Measurements from ENCODE around the gene KRTAP2-1.
A peak's percentile ranks its signal among the peaks of the same experiment; 100 is the strongest.
"Not testable (repeated sequence)": the region's sequence is repeated elsewhere in the genome, so short reads cannot be mapped to it uniquely, and the experiment has no call there.

KRTAP2-1 gene

DNA sequence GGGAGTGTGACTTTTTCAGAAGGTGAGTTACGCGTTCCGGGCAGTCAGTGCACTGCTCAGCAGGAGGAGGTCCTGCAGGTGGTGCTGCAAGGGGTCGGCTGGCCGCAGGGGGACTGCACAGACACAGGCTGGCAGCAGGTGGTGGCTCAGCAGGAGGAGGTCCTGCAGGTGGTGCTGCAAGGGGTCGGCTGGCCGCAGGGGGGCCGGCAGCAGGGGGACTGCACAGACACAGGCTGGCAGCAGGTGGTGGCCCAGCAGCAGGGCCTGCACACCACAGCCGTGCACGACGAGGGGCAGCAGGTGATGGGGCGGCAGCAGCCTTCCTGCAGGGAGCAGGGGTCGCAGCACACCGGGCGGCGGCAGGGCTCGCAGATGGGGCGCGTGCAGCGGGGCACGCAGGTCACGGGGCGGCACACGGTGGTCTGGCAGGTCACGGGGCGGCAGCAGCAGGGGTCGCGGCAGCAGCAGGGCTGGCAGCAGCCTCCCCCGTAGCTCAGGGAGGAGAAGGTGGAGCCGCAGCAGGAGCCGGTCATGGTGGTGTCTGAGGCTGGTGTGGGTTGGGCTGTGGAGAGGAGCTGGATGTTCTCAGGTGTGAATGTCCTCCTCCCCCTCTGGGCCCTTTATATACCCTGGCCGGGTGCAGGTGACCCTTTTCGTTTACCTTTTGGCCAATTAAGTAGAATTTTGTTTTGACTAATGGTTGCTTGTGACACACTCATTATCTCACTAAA lies at the start of gene KRTAP2-1:
Gene KRTAP2-1, minus strand, starts transcription at position 582 of the 731 bp plus-strand sequence. Its CDS starts 49 bp downstream, at position 533.
- DNase-seq, result not testable (repeated sequence)

- no peak for DNase-seq
Observed at GRCh38 chr17:41096055-41096454, 48.9 kb upstream of the KRTAP2-1 start.

DNA sequence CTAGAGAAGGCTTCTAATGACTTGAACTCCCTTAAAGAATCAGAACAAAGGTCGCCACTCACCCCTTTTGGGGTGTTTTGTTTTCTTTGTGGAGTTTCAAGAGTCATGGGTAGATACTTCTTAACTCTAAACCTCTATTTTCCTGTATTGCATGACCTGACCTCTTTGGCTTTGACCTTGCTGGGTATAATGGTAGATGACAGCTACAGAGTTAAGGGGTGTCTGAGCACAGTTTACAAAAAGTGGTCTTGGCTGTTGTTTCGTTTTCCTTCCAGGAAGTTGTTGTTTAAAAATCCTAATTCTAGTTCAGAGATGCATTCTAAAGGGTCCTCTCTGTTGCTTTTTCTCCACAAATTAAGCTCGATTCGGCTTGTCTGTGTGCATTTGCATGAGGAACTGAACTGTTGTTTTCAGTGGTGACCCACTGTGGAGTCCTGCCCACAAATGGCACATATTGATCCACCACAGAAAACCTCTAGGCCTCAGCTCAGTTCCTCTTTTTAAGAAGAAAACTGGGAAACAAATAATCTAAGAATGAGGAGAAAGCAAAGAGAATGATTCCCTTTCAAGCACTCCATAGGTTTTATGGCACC lies 41.7 kb upstream of the KRTAP2-1 start:
- not testable (repeated sequence) for DNase-seq

DNA sequence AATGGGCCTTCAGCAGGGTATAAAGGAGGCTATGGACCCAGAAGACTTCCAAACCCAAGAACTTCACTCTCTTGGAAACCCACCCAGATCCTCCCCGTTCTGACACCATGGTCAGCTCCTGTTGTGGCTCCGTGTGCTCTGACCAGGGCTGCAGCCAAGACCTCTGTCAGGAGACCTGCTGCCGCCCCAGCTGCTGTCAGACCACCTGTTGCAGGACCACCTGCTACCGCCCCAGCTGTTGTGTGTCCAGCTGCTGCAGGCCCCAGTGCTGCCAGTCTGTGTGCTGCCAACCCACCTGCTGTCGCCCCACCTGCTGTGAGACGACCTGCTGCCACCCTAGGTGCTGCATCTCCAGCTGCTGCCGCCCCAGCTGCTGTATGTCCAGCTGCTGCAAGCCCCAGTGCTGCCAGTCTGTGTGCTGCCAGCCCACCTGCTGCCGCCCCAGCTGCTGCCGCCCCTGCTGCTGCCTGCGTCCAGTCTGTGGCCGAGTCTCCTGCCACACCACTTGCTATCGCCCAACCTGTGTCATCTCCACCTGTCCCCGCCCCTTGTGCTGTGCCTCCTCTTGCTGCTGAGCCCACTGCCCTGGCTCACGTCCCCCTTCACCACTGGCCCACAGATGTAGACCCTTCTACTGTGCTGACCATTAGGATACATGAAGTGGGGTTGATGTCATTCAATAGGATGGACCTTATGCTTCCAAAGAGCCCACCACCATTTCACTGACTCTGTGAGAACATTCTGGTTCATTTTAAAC lies 37.2 kb upstream of the KRTAP2-1 start, which contains the start of gene KRTAP4-7:
Gene KRTAP4-7, plus strand, starts transcription at position 51 of the 757 bp plus-strand sequence. Its CDS starts 57 bp downstream, at position 108.
- DNase-seq, result not testable (repeated sequence)

GRCh38 chr17:41083427-41083826 lies 36.3 kb upstream of the KRTAP2-1 start:
- not testable (repeated sequence) for DNase-seq

DNA sequence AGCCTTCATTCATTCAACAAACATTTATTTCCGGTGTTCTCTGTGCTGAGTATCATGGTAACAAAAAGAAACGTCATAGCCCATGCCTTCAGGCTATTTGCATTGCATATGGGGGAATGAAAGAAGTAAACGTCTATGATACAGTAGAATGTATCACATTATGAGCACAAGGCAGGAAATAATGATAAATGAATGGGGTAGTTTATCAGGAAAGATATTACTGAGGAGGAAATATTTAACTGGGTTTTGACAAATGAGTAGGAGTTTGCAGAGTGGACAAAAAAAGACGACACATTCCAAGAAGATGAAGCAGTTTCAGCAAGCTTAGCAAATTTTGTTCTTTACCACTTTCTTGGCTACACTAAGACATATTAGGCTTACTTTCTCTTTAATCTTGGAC lies 35.5 kb upstream of the KRTAP2-1 start:
- DNase-seq, result no peak

- no peak for DNase-seq
Observed at GRCh38 chr17:41076788-41077187, 29.7 kb upstream of the KRTAP2-1 start.

DNA sequence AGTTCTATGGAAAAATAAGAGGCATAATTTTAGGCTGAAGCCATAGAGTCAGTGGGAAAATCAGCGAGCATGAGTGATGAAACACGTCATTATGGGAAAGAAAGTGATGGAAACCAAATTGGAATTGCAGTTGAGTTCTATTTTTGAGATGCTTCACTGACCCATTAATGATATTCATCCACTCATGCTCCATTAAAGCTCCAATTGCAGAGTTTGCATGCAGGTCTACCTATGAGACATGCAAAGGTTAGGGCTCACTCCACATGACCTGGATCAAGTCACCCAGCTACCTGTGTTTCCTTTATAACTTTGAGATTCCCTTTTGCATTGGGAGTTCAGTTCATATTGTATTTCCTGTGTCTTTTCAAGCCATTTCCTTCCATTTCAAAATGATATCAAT lies 26.6 kb upstream of the KRTAP2-1 start:
- DNase-seq, result no peak

DNA sequence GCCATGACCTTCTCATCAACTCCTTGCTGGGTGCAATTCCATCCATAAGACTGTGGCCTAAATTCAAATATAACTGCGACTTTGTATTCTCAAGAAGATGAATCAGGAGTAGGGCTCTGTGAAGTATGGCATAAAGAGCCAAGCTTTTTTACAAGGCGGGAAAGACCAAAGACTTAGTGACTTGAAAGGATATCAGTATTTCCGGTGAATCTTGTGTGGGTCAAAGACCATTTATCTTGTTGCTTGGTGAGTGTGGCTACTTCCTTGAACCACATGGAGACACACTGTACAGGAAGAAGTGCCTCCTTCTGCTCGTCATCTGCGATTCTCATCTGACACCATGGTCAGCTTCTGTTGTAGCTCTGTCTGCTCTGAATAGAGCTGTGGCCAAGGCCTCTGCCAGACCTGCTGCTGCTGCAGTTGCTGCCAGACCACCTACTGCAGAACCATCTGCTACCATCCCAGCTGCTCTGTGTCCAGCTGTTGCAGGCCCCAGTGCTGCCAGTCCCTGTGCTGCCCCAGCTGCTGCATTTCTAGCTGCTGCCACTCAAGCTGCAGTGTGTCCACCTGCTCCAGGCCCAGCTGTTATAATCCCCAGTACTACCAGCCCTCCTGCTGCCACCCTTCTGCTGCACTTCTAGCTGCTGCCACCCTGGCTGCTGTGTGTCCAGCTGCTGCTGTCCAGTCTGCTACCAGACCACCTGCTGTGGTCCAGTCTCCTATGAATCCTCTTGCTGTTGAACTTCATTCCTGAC lies 24.7 kb upstream of the KRTAP2-1 start:
- DNase-seq, result no peak

GRCh38 chr17:41069031-41069430 lies 21.9 kb upstream of the KRTAP2-1 start:
- peak; percentile 42 to 58 for DNase-seq

GRCh38 chr17:41067281-41067680 lies 20.2 kb upstream of the KRTAP2-1 start:
- no peak for DNase-seq

GRCh38 chr17:41065829-41066624 lies 18.9 kb upstream of the KRTAP2-1 start, which contains the start of gene KRTAP2-4:
KRTAP2-4 (minus strand) TSS chr17:41065879; CDS start chr17:41065845, 34 bp downstream.
- peak; percentile 34 to 58 for DNase-seq

GRCh38 chr17:41065016-41065689 lies 18.0 kb upstream of the KRTAP2-1 start:
- not testable (repeated sequence) for DNase-seq

DNA sequence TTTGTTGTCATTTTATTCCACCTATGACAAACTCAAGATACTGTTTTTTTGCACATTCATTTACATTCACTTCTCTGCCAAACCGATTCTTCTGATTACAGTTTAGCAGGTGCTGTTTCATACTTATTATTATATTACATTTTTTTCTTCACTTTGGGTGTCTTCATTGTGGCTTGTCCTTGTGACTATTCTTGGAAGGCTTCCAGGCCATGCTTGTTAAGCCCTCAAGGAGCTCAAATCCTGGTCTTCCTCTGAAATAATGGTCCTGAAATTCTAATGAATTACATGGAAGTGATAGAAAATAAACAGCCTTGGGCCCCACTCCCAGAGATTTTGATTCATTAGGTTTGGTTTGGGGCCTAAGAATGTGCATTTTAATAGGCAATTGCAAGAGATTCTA lies 17.2 kb upstream of the KRTAP2-1 start:
- no peak for DNase-seq

- DNase-seq, result no peak
Observed at GRCh38 chr17:41063449-41063848, 16.3 kb upstream of the KRTAP2-1 start.

- no peak for DNase-seq
Observed at GRCh38 chr17:41061964-41062363, 14.8 kb upstream of the KRTAP2-1 start.

DNA sequence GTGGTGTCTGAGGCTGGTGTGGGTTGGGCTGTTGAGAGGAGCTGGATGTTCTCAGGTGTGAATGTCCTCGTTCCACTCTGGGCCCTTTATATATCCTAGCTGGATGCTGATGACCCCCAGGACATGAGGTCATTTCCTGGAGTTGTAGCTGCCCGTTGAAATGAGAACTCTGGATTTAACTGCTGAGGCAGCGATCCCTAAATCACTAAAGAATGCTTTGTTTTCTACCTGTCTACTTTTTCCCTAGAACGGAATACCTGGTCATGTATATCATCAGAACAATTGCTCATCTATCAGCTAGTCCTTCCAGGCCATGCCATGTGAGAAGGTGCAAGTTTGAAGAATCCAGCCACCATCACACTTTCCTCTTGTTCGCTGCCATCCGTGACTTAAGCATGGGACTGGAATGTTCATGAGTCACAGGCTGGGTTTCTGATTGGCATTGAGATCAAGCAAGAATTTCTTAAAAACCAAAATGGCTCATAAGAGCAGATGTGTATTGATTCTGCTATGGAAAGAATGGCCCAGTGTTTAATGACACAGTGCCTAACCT lies 13.0 kb upstream of the KRTAP2-1 start, which contains the start of gene KRTAP2-3:
Gene KRTAP2-3, minus strand, starts transcription at position 63 of the 553 bp plus-strand sequence. CDS start 64 bp downstream, outside the sequence.
- DNase-seq, result no peak

DNA sequence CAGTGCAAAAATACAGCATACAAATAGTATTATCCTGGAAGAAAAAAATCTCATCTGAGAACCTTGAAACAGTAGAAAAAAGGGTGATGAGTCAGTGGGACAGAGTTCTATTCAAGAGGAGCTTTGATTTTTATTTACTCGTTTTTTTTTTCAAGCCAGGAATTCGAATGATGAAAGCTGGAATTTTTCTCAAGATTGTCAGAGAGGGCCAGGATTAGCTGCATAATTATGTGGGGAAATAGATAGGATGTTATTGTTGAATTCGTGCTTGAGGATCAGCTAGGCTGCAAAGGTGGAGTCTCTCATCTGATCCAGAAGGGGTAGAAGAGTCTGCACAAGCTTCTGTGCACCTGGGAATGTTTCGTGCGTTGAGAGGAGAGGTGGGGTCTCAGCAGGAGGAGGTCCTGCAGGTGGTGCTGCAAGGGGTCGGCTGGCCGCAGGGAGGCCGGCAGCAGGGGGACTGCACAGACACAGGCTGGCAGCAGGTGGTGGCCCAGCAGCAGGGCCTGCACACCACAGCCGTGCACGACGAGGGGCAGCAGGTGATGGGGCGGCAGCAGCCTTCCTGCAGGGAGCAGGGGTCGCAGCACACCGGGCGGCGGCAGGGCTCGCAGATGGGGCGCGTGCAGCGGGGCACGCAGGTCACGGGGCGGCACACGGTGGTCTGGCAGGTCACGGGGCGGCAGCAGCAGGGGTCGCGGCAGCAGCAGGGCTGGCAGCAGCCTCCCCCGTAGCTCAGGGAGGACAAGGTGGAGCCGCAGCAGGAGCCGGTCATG lies 12.3 kb upstream of the KRTAP2-1 start:
- DNase-seq, result not testable (repeated sequence)

- no peak for DNase-seq
Observed at GRCh38 chr17:41058741-41059140, 11.6 kb upstream of the KRTAP2-1 start.

DNA sequence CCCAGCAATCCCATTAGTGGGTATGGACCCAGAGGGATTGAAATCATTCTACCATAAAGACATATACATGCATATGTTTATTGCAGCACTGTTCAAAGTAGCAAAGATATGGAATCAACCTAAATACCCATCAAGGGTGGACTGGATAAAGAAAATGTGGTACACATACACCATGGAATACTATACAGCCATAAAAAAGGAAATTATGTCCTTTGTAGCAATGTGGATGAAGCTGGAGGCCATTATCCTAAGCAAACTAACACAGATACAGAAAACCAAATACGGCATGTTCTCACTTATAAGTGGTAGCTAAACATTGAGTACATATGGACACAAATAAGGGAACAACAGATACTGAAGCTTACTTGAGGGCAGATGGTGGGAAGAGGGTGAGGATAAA lies 10.4 kb upstream of the KRTAP2-1 start:
- DNase-seq, result no peak
